GM21529 (cell line): Measurements from ENCODE around the gene VDR.

Experiments
- ATAC-seq: cut with Tn5 transposase; IDR thresholded peaks from one replicate; pipeline ENCODE4 v1.9.1; 2021; ENCODE audit not compliant: unreplicated experiment

Gene VDR

DNA sequence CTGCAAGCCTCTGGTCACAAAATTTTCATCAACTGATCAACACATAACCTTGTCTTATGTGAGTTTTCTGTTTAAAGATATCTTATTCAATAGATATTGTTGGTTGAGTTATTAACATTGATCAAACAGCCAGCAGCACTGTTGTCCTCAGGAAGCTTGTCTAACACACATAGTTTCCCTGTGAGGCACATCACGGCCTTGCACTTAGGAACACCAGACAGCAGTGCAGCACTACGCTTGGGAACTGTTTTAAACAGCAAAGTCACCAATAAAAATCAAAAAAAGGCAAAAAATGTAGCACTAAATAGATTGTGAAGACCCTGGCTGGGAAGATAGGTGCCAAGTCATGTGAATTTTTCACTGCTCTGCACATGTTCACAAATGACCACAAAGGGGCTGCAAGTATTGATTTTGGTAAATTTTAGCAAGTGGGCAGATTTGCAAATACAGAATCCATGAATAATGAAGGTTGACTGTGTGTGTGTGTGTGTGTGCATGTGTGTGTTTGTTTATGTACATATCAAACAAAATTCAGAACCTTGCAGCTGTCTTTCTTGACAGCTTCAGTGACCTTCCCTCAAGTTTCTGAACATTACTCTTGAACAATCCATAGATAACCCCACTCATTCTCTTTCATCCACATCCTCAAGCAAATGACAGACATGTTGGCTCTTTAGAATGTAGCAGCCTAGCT, 28.9 kb downstream of the VDR start:
- ATAC-seq, result no peak

DNA sequence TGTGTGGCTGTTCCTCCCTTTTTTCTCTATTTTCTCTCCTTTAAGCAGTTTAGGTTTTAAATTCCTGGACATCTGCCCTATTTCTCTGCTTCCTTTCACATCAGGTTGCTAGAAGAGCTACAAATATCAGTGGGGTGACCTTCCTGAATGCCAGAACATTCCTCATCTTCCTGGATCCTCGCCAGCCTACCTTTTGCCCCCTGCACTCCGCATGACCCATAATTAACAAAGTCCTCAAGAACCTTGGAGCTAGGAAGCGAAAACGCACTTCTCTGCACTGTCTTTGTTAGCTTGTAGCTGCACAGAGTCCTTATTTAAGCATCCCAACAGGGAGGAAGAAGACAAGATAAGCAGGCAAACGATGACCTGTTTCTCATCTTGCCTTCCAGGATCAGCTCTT, 30.5 kb downstream of the VDR start:
- no peak for ATAC-seq

DNA sequence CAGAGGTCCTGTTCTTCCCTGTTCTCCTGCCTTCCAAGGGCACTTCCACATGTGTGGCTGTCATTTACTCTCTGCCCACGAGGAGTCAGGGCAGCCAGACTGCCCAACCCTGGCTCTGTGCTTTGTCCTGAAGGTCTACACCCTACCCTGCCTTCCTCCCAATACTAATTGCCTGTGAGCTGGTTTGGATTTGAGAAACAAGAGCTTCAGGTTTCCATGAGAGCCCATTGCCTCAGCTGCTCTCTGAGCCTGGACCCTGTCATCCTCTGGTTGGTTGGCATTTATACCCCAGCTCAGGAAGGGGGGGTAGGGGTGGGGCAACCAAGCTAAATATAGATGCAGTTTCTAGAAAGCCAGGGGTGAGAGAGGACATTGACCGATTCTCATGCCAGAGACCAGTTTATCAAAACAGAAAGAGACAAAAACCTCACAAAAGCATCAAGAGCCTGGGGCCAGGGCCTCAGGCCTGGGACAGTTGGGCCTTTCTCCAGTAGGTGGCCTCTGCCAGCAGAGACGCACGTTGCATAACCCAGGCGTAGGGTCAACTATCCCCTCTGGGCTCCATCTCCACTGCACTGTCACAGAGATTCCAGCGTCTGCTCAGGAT, 34.5 kb downstream of the VDR start:
- no peak for ATAC-seq

DNA sequence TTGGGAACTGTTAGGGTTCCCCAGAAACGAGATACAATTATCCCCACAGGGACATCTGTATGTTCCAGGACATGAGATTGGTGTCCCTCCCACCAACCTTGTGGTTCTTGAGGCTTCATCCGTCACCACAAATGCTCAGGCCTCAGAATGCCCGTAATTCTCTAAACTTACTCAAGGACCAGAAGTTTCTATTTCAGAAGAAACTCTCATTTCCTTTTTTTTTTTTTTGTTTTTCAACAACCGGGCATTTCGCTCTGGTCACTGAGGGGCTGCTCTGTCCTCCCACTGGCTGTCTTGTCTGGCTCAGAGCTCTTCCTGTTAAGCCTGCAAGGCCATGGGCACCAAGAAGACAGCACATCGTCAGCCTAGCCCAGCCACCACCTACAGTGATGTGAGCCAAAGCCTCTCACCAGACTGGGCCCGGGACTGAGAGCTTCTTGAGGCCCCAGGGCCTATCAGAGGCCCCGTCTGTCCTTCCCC, 36.2 kb downstream of the VDR start:
- ATAC-seq, result peak; percentile 83

DNA sequence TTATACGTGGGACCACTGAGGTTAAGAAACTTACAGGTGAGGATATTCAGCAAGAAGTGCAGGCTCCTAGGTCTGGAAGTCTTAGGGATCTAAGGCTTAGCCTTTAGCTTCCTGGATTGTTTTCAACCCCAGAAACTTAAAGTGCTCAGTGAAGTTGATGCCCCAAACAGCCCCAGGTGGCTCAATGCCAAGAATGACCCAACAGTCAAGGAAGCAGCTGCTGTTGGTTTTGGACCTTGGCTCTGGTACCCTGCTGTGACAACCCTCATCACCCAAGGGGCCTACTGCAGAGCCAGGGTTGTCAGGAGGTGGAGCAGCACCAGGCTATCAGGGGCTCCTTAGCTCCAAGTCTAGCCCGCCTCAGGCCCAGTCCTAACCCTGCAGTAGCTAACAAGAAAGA, 36.8 kb downstream of the VDR start:
- peak; percentile 14 for ATAC-seq

DNA sequence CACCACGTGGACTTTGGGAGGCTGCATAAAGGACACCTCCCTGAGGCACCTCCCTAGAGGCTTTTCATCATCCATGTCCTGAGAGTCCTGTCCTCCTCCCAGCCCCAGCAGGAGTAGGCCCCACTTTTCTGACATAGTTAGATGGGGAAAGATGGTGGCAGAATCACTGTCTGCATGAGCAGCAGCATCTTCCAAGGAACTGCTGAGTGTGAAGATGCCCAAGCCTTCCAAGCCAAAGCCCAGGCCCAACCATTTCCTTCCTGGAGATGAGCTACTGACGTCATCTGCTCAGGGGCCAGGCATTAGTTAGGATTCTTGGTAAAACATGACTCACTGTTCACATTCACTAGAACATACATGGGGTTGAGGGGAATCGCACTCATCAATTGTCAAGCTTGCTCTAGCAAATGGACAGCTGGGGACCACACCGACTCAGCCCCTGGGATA, 37.3 kb downstream of the VDR start:
- no peak for ATAC-seq

DNA sequence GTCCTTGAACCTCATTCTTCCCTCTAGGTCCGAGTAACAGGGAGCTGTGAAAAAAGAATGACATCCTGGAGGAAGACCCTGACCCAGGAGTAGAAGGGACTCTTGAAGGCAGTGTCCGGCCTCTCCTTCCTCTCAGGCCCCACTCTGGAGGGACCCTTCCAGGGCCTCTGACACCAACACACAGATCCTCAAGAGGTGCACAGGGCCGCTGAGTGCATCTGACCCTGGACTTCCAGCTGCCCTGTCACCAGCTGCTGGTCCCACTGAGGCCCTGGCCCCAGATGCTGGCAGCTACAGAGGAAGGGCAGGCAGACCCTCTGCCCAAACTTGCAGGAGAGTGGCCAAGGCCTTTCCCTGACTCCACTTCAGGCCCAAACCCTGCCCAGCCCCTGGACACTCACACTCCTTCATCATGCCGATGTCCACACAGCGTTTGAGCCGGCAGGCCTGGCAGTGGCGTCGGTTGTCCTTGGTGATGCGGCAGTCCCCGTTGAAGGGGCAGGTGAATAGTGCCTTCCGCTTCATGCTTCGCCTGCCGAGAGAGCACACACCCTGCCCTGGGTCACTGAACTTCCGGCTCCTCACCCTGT, 40.1 kb downstream of the VDR start:
- ATAC-seq, result no peak

DNA sequence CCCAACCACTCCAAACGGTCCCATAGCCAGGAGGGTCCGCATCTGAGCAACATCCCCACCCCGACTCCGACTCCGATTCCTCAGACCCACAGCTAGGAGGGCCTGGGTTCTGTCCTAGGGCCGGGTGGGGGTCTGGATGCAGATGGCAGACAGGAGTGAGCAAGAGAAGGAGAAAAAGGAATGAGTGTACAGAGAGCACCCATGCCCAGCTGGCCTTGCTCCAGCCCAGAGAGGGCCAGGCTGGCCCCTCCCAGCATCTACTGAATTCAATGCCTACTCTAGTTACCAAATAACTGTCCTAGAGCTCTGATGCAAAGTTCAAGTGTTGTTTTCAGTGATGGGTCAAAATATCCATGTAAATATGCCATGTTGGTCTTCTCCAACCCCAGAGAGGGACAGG, 40.8 kb downstream of the VDR start:
- no peak for ATAC-seq

DNA sequence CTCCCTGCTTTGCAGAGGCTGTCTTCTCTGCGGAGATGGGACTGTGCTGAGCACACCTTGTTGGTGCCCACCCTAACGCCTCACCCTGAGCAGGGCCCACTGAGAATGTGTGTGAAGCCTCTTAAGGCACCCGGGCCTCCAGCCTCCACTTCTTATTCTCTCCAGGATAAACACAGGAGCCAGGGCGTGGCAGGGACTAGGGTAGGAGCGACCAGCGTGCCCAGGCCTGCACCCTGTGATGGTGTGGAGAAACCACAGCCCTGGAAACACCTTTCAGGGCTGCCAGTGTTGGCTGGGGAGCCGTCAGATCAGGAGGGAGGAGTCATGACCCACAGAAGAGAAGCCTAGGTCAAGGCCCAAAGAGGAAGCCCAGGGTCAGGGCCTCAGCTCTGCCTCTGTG, 41.3 kb downstream of the VDR start:
- ATAC-seq, result no peak

DNA sequence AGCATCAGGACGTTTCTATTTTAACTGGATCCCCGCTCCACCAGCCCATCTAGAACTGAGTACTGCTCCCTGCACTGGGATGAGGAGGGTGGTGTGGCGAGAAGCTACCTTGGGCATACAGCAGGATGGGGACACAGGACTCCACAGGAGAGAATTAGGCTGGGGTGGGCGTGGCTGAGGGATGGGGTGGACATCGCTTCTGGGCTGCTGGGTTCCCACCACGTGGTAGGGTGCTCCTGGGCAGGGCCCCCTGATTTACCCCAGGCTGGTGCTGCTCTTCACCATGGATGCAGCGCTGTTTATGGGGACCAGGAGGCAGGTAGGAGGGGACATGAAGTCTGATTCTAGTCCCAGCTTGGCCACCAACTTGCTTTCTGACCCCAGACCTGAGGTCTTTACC, 41.9 kb downstream of the VDR start:
- no peak for ATAC-seq

DNA sequence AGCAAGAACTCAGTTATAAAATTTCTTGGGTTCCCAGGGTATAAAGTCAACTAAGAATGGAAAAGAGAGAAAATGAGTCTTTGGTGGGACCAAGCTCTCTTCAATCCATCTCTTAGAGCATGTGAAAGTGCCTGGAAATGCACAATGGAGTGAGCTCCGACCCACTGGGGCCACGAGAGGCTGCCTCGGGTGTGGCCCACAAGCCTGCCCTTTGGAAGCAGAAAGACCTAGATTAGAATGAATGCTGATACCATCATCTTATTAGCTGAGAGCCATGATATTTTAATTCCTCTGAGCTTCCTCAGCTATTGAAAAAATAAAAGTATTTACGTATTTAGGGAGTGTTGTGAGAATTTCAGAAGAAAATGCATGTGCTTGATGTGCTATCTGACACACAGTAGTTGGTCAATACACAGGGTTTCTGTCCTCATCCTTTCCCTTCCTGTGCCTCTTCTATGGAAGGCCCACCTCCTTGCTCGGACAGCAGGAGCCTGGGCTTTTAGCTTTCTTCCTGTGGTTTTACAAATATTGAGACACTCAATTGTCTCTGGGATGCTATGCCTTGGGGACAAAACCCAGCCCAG, 42.5 kb downstream of the VDR start:
- no peak for ATAC-seq

DNA sequence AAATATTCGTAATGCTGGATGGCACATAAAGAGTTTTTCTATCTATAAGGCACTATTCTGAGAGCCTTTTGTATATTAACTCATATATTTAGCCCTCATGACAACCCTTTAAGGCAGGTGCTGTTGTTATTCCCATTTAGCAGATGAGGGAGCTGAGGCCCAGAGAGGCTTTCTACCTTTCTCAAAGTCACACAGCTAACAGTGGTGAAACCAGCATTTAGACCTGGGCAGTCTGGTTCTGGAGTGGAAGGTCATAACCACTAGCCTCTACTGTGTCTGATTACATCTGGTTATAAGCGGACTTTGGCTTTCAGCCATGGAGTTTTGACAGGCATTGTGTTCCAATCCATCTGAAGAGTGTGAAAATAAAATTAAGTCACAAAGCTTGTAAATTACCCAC, 43.9 kb downstream of the VDR start:
- ATAC-seq, result no peak

DNA sequence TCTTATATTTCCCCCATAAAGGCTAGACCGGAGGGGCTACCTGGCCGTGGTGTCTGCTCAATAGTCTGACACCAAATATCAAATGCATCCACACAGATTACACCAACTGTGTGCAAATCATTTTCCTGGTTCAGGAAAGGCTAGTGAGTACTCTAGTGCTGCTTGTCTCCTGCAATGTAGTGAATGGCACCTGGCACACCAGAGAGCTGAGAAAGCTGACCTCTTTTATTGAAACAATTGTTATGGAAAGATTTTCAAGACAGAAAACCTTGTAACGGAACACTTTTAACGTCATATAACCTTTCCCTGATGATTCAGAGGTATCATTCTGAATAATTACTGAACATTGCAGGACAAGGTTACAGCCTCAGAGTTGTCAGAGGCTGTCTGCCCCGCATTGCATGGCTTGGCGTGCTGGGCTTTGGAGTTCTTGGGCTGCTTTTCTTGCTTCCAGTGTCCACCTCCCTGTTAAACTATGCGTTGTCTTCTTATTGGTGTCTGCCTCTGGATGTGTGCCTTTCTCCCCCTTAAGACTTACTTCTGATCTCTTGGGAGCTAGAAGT, 44.4 kb downstream of the VDR start:
- no peak for ATAC-seq

DNA sequence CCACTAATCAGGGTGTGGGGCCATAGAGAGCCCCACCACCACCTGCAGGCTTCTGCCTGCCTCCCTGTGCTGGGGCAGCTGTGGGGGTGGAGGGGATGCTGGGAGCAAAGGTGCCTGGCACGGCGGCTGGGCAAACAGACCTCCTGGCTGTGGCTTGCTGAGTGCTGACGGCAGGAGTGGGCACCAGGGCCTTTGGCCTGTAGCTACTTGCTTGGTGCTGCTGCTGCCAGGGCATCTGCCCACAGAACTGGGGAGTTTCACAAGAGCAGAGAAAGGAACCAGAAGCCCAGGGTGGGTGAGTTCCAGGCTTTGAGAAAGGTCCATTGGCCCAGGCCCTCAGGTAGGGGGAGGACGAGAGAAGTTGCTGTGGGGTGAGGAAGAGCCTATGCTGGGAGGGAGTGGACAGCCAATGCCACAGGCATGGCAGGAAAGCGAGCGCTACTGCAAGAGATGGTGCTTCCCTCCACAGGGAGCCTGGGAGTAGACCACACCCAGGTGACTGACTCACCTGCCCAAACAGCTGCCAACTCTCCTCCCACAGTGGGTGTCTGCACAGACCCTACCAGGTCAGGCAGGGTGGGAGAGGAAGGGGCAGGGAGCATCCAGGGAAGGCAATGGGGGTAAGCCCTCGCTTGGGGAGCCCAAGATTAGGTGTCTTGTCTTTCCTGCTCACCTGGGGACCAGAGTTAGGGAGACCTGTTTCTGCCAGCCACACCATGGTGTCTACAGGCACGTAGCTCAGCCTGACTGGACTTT, 46.1 kb downstream of the VDR start:
- no peak for ATAC-seq

DNA sequence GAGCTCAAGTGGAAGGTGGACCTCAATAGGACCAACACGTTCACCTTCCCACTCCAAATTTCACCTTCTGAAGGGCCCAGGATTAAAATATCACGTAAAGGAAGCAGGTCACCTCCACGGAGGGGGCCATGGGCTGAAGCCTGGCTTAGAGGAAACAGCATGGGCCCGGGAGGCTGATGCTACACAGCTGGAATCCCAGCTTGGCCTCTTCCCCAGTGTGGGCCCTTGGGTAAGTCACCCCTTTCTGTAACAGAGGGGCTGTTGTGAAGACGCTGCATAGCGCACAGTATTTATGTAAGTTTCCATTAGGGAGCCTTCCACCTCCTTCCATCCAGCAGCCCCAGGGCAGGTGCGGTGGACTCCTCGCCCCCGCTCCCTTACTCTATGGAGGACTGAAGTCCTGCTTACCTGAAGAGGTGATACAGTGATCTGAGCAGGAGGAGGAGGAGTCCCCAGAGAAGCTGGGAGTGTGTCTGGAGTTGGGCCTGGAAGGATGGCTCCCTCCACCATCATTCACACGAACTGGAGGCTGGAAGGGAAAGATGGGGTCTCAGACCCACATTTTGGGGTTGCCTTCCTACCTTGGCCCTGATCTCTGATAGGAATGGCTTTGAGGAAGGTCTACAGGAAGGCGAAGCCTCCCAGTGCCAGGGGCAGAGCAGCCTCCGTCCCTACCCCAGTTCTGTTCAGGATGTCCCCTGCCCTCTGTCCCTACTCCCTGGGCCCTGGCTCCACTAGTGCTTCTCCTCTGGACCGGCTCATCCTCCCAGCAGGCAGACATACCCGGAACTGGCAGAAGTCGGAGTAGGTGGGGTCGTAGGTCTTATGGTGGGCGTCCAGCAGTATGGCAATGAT, 47.8 kb downstream of the VDR start:
- ATAC-seq, result no peak

DNA sequence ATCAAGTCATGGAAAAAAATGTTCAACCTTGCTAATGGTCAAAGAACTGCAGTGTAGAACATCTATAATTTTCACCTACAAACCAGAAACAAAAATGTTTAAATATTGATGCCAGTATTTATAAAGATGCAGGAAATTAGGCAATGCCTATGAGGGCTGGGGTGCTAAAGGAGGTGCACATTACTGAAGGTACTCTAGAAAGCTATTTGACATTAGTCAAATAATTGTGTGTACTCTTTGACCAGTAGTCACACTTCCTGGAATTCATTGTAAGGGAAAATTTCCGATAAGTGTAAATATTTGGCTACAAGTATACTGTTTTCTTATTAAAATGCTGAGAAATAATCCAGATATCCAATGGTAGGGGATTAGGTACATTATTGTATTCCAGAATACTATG, 48.7 kb downstream of the VDR start:
- no peak for ATAC-seq

DNA sequence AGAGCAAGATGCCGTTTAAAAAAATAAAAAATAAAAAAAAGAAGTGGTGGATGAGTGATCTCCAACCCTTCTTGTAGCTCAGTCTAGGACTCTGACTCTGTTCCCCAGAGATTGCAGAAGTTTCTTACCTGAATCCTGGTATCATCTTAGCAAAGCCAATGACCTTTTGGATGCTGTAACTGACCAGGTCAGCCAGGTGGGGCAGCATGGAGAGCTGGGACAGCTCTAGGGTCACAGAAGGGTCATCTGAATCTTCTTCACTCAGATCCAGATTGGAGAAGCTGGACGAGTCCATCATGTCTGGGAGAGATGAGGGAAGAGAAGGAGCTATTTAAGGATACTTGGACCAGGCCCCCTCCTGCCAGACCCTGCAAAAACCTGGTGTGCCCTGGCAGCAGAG, 49.3 kb downstream of the VDR start:
- no peak for ATAC-seq

DNA sequence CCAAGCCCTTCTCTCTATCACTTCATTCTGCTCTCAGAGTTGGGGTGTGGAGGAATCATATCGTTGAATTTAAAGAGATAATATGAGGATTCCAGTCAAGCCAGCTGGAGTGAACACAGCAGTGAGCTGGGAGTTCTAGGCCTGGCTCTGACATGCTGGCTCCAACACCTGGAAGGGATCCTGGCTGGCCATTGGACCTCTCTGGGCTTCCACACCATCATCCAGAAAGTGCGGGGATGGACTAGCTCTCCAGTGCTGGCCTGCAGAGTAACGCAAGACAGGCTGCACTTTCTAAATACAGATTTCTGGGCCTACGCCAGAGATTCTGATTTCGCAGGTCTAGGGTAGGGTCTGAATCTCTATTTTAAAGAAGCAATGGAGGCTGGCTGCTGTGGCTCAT, 50.3 kb downstream of the VDR start:
- ATAC-seq, result no peak

DNA sequence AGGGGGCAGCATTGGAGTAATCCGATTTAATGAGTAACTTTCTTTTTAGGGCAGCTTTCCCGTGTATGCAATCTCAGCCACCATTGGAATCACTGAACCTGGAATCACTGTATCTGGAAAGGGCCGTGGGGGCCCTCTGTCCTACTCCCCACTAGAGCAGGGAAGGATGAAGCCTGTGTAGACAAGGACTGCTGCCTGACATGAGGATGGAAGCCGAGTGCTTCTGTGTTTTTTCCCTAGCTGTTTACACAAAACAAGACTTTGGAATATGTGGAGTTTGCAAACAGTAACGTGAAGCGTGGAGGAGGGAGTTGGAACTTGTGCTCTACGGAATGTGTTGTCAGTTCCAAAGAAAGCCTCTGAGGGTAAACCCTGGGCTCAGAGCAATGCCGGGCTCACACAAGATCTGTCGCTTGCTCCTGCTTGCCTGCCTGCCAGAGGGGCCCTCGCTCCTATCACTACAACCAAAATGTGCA, 52.7 kb downstream of the VDR start:
- no peak for ATAC-seq

DNA sequence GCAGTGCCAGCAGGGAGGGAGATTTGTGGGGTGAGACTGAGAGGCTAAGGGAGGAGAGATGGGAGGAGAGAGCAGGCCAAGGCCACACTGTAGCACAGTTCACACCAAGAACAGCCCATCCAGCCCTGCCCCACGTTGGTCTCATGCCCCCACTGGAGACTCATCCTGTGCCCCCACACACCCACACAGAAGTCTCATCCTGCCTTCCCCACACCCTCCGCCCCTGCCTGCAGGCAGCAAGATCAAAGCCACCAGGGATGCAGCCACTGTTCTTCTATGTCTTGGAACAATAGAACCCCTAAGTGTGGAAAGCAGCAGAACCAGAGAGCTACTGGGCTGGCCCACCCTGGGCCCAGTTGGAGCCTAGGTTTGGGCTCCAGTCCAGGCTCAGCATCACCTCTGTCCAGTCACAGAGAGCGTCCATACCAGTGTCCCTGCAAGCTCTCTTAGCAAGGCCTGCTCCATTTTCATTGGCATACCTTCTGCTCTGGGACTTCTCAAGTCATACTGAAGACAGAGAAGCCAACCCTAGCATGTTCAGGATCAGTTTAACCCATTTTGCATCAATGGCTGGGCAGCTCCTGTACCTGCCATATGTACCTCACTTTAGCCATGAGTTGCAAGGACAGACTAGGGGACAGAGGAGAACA, 53.4 kb downstream of the VDR start:
- ATAC-seq, result no peak
